ENCODE results near the gene RNFT2.

The RNFT2 gene

DNA sequence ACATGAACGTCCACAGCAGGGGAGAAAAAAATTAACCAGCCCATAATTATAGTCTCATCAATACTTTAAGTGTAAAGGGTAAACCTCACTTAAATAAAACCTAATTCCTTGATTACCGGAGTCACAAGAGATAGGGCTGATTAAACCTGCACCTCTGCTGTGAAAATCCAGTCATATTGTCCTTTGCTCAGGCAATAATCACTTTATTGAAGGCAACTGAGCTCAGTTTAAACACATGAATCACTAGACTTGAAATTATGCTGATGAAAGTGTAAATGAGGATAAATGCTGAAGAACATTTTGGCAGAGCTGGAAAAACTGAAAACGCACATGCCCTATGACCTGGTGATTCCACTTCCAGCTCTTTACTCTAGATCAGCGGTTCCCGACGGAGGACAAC, 149.8 kb downstream of the RNFT2 start:
- DNase-seq (ENCODE audit: low read depth in 1 of 2, low spot score in 1 of 2) = no peak
- in situ Hi-C loops (cut with HindIII; ENCODE audit: low pct_unique_long_range_greater_than_20kb, low sequenced_read_pairs) = no loop called here
- no peak for TF ChIP-seq JUND (IDR thresholded peaks at IDR 0.05; ENCODE audit: low read depth)

DNA sequence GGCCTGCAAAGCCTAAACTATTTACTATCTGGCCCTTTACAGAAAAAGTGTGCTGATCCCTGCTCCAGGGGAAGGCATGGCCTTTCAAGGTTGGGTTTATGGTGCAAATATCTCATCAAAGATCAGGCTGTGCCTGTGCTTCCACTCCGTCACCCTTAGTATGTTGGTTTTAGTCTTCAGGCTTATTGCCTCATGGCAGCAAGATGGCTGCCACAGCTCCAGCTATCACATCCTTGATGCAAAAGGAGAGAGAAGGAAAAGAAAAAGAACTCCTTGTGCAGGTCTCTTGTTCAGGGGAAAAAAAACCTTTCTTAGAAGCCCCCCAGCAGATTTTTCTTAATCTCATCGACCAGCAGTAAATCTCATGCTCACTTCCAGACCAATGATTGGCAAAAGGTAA, 152.2 kb downstream of the RNFT2 start:
- DNase-seq (ENCODE audit: low read depth in 1 of 2, low spot score in 1 of 2) = no peak
- in situ Hi-C loops (cut with HindIII; ENCODE audit: low pct_unique_long_range_greater_than_20kb, low sequenced_read_pairs) = no loop called here
- no peak for TF ChIP-seq JUND (IDR thresholded peaks at IDR 0.05; ENCODE audit: low read depth)

DNA sequence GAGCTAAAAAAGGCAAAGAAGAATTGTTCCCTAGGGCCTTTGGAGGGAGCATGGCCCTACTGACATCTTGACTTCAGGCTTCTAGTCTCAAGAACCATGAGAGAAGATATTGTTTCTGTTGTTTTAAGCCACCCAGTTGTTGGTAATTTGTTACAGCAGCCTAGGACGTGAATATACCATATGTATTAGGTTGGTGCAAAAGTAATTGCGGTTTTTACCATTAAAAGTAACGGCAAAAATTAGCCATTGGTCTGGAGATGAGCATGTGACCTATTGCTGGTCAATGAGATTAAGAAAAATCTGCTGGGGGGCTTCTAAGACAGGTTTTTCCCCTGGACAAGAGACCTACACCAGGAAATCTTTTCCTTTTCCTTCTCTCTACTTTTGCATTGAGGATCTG, 152.9 kb downstream of the RNFT2 start:
- no peak for DNase-seq (ENCODE audit: low read depth in 1 of 2, low spot score in 1 of 2)
- in situ Hi-C loops (cut with HindIII; ENCODE audit: low pct_unique_long_range_greater_than_20kb, low sequenced_read_pairs) = no loop called here
- TF ChIP-seq JUND (IDR thresholded peaks at IDR 0.05; ENCODE audit: low read depth) = no peak

DNA sequence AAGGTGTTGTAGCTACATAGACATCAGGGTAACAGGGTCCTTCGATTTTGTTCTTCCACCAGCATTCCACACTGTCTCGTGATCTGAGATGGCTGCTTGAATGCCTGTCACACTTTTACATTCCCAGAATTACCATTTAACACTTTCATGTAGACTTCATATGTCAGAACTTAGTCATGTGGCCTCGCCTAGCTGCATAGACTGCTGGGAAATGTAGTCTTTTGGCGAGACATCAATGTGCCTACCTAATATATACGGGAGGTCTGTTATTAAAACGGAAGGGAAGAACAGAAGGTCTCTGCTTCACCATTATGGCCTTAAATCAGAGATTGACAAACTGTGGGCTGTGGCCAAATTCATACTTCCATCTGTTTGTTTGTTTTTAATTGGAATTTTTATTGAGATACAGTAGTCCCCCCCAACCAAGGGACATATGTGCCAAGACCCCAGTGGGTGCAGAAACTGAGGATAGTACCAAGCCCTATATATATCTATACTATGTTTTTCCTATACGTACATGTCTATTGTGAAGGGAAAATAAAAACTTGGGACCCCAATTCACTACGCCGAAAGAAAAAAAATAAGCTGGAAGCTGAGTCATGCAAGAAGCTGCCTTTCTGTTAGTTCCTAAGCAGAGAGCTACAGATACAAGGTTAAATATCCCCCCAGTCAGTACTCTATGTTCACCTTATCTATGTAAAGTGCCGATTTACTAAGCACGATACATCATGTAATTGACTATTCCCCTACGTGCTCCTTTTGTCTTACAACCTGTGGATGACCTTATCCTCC, 154.4 kb downstream of the RNFT2 start:
- TF ChIP-seq JUND (IDR thresholded peaks at IDR 0.05; ENCODE audit: low read depth) = no peak
- DNase-seq (ENCODE audit: low read depth in 1 of 2, low spot score in 1 of 2) = peak in 1 of 2 experiments; percentile 59
- in situ Hi-C loops (cut with HindIII; ENCODE audit: low pct_unique_long_range_greater_than_20kb, low sequenced_read_pairs) = no loop called here

DNA sequence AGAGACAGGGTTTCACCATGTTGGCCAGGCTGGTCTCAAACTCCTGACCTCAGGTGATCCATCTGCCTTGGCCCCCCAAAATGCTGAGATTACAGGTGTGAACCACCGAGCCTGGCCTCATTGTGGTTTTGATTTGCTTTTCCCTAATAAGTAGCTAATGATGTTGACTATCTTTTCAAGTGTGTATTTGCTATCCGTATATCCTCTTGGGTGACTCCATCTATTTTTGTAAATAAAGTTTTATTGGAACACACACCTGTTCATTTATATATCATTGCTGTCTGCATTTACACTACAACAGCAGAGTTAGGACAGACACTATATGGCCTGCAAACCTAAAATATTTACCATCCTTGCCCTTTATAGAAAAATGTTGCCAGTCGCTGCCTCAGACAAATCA, 156.8 kb downstream of the RNFT2 start:
- in situ Hi-C loops (cut with HindIII; ENCODE audit: low pct_unique_long_range_greater_than_20kb, low sequenced_read_pairs) = no loop called here
- TF ChIP-seq JUND (IDR thresholded peaks at IDR 0.05; ENCODE audit: low read depth) = no peak
- DNase-seq (ENCODE audit: low read depth in 1 of 2, low spot score in 1 of 2) = no peak

DNA sequence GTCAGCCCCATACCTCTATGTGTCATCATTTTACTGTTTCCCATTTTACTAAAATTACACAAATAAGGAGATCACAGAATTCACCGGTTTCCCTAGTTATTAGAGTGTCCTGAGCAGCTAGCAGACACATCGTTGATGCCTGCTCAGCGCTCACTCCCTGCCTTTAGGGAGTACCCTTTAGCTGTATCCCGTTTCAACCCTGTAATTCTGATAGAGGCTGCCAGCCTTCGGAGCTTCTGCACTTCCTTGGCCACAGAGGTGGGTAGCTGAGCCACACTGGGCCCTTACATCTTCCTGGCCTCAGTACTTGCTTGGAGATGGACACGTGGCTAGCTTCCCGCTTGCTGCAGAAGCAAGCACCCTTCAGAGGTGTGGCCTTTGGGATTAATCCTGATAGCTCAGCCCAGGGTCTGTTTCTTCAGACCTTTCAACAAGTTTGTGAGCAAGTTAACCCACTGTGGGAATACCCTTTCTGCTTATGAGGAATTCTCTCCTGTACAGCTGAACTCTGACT, 158.4 kb downstream of the RNFT2 start:
- TF ChIP-seq JUND (IDR thresholded peaks at IDR 0.05; ENCODE audit: low read depth) = no peak
- in situ Hi-C loops (cut with HindIII; ENCODE audit: low pct_unique_long_range_greater_than_20kb, low sequenced_read_pairs) = no loop called here
- no peak for DNase-seq (ENCODE audit: low read depth in 1 of 2, low spot score in 1 of 2)

DNA sequence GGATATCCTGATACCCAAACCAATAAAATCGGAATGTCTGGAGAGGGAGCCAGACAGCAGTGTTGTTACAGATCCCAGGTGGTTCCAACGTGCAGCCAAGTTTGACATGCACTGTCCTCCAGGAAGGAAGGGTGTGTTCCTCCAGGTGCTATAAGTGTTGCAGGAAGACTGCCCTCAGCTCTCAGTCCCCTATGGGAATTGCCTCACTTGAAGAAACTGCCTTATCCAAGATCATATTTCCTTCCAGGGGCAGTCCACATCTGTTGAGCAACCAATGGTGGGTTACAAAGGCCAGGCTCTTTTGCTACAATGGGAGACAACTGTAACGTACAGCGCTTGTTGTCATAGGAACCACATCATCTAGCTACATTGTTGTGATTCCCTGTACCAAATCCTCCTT, 159.4 kb downstream of the RNFT2 start:
- in situ Hi-C loops (cut with HindIII; ENCODE audit: low pct_unique_long_range_greater_than_20kb, low sequenced_read_pairs) = no loop called here
- no peak for DNase-seq (ENCODE audit: low read depth in 1 of 2, low spot score in 1 of 2)
- no peak for TF ChIP-seq JUND (IDR thresholded peaks at IDR 0.05; ENCODE audit: low read depth)

DNA sequence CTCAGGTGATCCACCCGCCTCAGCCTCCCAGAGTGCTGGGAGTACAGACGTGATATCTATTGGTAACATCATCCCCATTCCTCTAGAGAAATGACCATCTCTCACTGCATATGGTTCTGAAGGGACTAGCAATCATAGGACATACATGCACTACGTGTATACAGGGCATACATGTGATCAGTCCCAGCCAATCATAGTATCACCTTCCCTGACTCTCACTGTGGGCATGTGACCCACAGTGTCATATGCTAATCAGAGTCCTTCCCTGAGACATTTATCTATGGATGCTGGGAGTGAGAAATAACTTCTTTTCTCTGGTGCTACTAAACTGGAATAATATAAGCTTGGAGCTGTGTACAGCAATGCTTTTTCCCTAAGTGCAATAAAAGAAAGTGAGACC, 160.6 kb downstream of the RNFT2 start:
- in situ Hi-C loops (cut with HindIII; ENCODE audit: low pct_unique_long_range_greater_than_20kb, low sequenced_read_pairs) = no loop called here
- TF ChIP-seq JUND (IDR thresholded peaks at IDR 0.05; ENCODE audit: low read depth) = no peak
- DNase-seq (ENCODE audit: low read depth in 1 of 2, low spot score in 1 of 2) = no peak

DNA sequence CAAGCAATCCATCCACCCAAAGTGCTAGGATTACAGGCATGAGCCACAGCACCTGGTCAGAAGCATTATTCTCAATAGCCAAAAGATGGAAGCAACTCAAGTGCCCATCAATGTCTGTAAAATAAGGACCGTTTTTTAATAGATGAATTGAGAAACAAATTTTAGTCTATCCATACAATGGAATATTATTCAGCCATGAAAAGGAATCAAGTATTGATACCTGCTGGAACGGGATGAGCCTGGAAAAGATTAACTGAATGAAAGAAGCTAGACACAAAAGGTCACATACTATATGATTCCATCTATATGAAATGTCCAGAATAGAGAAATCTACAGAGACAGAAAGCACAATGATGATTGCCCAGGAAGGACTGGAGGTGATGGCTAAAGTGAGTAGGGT, 163.5 kb downstream of the RNFT2 start:
- DNase-seq (ENCODE audit: low read depth in 1 of 2, low spot score in 1 of 2) = no peak
- no peak for TF ChIP-seq JUND (IDR thresholded peaks at IDR 0.05; ENCODE audit: low read depth)
- in situ Hi-C loops (cut with HindIII; ENCODE audit: low pct_unique_long_range_greater_than_20kb, low sequenced_read_pairs) = no loop called here
